GM10266 (cell line): ENCODE data around the gene LZTS2.

ENCODE experiments used
- DNase-seq: peaks from one replicate; pipeline ENCODE4 v3.0.0; 2012; ENCODE audit errors: extremely low spot score
- TF ChIP-seq, protein P1 (sequence below): IDR thresholded peaks from 2 replicates; pipeline ENCODE4 v1.5.1; 2012; ENCODE audit warnings: mild to moderate bottlenecking, low read depth; ENCODE audit not compliant: control insufficient read depth, insufficient read depth; ENCODE audit errors: missing control alignments

The LZTS2 gene

DNA sequence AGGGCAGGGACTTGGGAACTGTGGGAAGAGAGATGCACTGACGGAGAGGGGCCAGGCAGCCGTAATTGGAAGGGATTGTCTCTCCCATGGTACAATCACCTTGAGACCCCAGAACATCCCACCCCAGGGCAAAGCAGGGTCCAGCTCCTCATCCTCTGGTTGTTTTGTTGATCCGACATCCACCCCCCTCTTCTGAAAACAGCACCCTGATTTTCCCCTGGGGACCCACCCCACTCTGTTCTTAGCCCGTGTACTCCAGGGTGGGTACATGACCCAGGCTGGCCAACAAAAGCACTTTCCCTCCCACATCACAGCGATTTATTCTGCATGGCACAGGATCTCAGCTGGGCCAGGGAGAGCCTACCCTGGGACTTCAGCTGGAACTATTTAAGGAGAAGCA, 17.2 kb downstream of the LZTS2 start:
- DNase-seq = no peak
- TF ChIP-seq, protein P1, sequence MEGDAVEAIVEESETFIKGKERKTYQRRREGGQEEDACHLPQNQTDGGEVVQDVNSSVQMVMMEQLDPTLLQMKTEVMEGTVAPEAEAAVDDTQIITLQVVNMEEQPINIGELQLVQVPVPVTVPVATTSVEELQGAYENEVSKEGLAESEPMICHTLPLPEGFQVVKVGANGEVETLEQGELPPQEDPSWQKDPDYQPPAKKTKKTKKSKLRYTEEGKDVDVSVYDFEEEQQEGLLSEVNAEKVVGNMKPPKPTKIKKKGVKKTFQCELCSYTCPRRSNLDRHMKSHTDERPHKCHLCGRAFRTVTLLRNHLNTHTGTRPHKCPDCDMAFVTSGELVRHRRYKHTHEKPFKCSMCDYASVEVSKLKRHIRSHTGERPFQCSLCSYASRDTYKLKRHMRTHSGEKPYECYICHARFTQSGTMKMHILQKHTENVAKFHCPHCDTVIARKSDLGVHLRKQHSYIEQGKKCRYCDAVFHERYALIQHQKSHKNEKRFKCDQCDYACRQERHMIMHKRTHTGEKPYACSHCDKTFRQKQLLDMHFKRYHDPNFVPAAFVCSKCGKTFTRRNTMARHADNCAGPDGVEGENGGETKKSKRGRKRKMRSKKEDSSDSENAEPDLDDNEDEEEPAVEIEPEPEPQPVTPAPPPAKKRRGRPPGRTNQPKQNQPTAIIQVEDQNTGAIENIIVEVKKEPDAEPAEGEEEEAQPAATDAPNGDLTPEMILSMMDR = no peak

- TF ChIP-seq, protein P1 = no peak
- no peak for DNase-seq
These were observed 18.6 kb downstream of the LZTS2 start for GRCh38 chr10:101018118-101018599.

GRCh38 chr10:101018600-101019439, 19.2 kb downstream of the LZTS2 start:
- DNase-seq = peak; percentile 84
- TF ChIP-seq, protein P1 = peak; percentile 85

DNA sequence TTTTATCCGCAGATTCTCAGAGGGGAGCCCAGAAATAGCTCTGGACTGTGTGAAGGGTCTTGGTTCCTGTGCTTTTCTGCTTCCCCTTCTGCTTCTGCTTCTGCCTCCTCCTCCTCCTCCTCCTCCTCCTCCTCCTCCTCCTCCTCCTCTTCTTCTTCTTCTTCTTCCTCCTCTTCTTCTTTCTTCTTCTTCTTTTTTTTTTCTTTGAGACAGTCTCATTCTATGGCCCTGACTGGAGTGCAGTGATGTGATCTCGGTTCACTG, 19.8 kb downstream of the LZTS2 start:
- no peak for DNase-seq
- TF ChIP-seq, protein P1 = no peak

- TF ChIP-seq, protein P1 = no peak
- no peak for DNase-seq
These were observed 20.9 kb downstream of the LZTS2 start for GRCh38 chr10:101020427-101021075.

DNA sequence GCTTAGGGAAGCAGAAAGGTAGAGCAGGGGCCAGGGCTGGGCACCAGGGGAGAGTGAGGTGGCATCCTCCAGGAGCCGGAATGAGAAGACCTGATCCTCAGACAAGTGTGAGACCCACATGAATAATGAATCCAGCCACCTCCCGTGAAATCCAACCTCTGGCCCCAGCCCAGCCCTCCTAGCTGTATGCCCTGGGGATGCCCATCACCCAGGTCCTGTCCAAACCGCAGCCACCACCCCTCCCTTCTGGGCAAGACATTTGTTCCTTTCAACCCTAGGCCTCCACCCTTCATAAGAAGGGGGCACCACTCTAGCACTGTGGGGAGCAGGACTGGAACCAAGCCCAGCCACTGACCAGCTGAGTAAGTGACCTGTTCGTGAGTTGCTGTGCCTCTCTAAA, 21.6 kb downstream of the LZTS2 start:
- TF ChIP-seq, protein P1 = no peak
- DNase-seq = no peak

DNA sequence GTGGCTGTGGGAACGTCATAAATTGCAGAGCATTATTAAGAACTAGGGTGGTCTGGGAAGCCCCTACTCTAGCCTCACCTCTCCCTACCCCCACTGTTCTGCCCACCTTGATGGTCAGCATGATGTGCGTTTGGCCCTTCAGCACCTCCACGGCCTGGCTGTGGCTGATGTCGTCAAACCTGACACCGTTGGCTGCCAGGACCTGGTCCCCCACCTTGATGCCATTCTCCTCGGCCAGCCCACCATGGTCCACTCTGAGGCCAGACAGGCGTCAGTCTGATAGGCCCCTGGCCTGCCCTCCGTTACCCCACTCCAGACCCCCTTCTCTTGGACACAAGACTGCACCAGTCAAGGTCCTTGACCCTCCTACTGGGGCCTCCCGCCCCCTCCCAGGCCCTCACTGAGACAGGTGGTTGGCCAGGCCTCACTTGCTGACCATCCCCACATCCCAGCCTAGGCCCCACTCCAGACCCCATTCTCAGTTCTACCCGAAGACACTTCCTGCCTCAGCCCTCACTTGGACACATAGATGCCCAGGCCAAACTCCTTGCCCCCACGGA, 22.2 kb downstream of the LZTS2 start:
- DNase-seq = no peak
- TF ChIP-seq, protein P1 = no peak
